K562 (cell line): ENCODE results near the gene CFDP1. TPM values are rescaled to one million over a fixed set of nuclear protein-coding genes. Genes with fewer than 3 reads are reported as not detected.

Experiments used
- ATAC-seq: fragments of 200-7000 bp; cut with Tn5 transposase; 3 replicates; pipeline ENCODE4 v1.9.1; 2020; ENCODE audit warnings: moderate library complexity
- BruUV-seq: library from RNA; stranded (reverse); fragments of 400-500 nt; replicated peaks from 2 replicates; lab custom pipeline; 2021; lab: Mats Ljungman, UMichigan
- CTCF ChIA-PET: fragments of 300-600 bp; formaldehyde crosslinking; extraction: SDS; loops from one replicate; lab custom pipeline; 2021; ENCODE audit warnings: low intra/inter-chr PET ratio; lab: Yijun Ruan, JAX
- POLR2A ChIA-PET: fragments of 300-600, 350-650 bp; sonication (Branson Sonifier 250); formaldehyde crosslinking; extraction: SDS; loops from one replicate; lab custom pipeline; 2021; ENCODE audit warnings: antibody characterized with exemption, inconsistent platforms; lab: Yijun Ruan, JAX
- DNase-seq, 4 experiments: peaks; one replicate each; pipeline versions ENCODE4 v3.0.0 to v3.0.0-alpha.2; 2011 to 2018; ENCODE audit warnings: low spot score in 3 of 4, mixed read lengths in 3 of 4; ENCODE audit errors: extremely low read depth in 1 of 4
- FAIRE-seq: peaks from 2 replicates; lab custom pipeline; 2011; peaks lifted over from hg19 to GRCh38; lab: Jason Lieb, UNC
- H2AFZ ChIP-seq: 2 replicates; pipeline ENCODE4 v1.6.0; 2011; ENCODE audit warnings: low read depth, low read length, control low read depth, inconsistent platforms
- H3K27ac ChIP-seq: fragments of 200-600 bp; 3 replicates; pipeline ENCODE4 v1.8.0; 2011; ENCODE audit warnings: low read depth, mild to moderate bottlenecking, control low read depth, inconsistent platforms, low read length, moderate library complexity, mixed read lengths; ENCODE audit errors: extremely low read depth
- H3K27me3 ChIP-seq, 2 experiments: fragments of 300-600 bp in 1 of 2; 2 replicates in 1 of 2; 3 replicates in 1 of 2; pipeline versions ENCODE4 v1.6.0 to v1.8.0; 2011; ENCODE audit warnings: inconsistent platforms in 2 of 2, low read length in 2 of 2, mild to moderate bottlenecking in 1 of 2, mixed read lengths in 1 of 2, moderate library complexity in 1 of 2; ENCODE audit not compliant: control insufficient read depth in 2 of 2, insufficient read depth in 2 of 2
- H3K36me3 ChIP-seq: fragments of 300-600 bp; 3 replicates; pipeline ENCODE4 v1.8.0; 2011; ENCODE audit warnings: mild to moderate bottlenecking, low read length, inconsistent platforms; ENCODE audit not compliant: control insufficient read depth, insufficient read depth
- H3K4me1 ChIP-seq, 2 experiments: fragments of 200-600 bp in 1 of 2; replicated peaks in 1 of 2; 2 replicates in 1 of 2; 3 replicates in 1 of 2; pipeline versions ENCODE4 v1.5.1 to v1.8.0; 2011; ENCODE audit warnings: inconsistent platforms in 2 of 2, low read length in 2 of 2, mild to moderate bottlenecking in 1 of 2, mixed read lengths in 1 of 2, moderate library complexity in 1 of 2; ENCODE audit not compliant: control insufficient read depth in 2 of 2, insufficient read depth in 2 of 2
- H3K4me2 ChIP-seq: 2 replicates; pipeline ENCODE4 v1.6.1; 2011; ENCODE audit warnings: low read length, control low read depth, inconsistent platforms, mixed read lengths; ENCODE audit not compliant: insufficient read depth
- H3K4me3 ChIP-seq: fragments of 200-600 bp; sonication (generic), shearing (Covaris generic); 2 replicates; pipeline ENCODE4 v1.5.1; 2016; ENCODE audit warnings: control low read depth, inconsistent platforms
- H3K79me2 ChIP-seq: fragments of 200-600 bp; 3 replicates; pipeline ENCODE4 v1.8.0; 2011; ENCODE audit warnings: low read length, inconsistent platforms; ENCODE audit not compliant: control insufficient read depth, insufficient read depth
- H3K9ac ChIP-seq, 2 experiments: 2 replicates each; pipeline versions ENCODE4 v1.6.0 to v1.6.1; 2011; ENCODE audit warnings: low read depth in 2 of 2, low read length in 2 of 2, control low read depth in 1 of 2, inconsistent platforms in 1 of 2, mild to moderate bottlenecking in 1 of 2, mixed read lengths in 1 of 2; ENCODE audit not compliant: insufficient read depth in 1 of 2
- H3K9me1 ChIP-seq: one replicate; pipeline ENCODE4 v1.6.0; 2011; ENCODE audit warnings: inconsistent platforms, mild to moderate bottlenecking, low read length, moderate library complexity; ENCODE audit not compliant: control insufficient read depth, insufficient read depth
- H3K9me3 ChIP-seq: replicated peaks from 2 replicates; pipeline ENCODE4 v1.5.1; 2011; ENCODE audit warnings: low read depth, low read length, inconsistent platforms; ENCODE audit not compliant: control insufficient read depth, insufficient read depth
- H4K20me1 ChIP-seq: replicated peaks from 2 replicates; pipeline ENCODE4 v1.6.1; 2011; ENCODE audit warnings: low read length, inconsistent platforms, mixed read lengths; ENCODE audit not compliant: control insufficient read depth, insufficient read depth
- ATF3 ChIP-seq, 2 experiments: fragments of 450-650 bp in 1 of 2; sonication (generic) in 1 of 2; formaldehyde crosslinking in 1 of 2; IDR thresholded peaks in 1 of 2; conservative IDR thresholded peaks in 1 of 2; 2 replicates each; pipeline versions ENCODE4 v1.6.1 to v1.8.1; 2016 to 2023; ENCODE audit warnings: mild to moderate bottlenecking in 2 of 2, moderate library complexity in 2 of 2, inconsistent platforms in 1 of 2, missing genetic modification reagents in 1 of 2
- ATF7 ChIP-seq: fragments of 450-650 bp; IDR thresholded peaks from 2 replicates; pipeline ENCODE4 v1.7.1; 2014; ENCODE audit warnings: mild to moderate bottlenecking, moderate library complexity
- PHF8 ChIP-seq: fragments of 200-600 bp; sonication (generic); IDR thresholded peaks from 2 replicates; pipeline ENCODE4 v1.6.1; 2012; ENCODE audit warnings: mixed run types, mild to moderate bottlenecking, inconsistent platforms, low read length, moderate library complexity, borderline replicate concordance
- WGBS: fragments of 100-300 bp; shearing (Covaris generic); methylation state at CpG from one replicate; pipeline ENCODE4 v1.1.6; 2016; ENCODE audit warnings: low coverage, mixed read lengths; ENCODE audit not compliant: insufficient coverage; ENCODE audit errors: missing lambda C conversion rate; 5-methylcytosine and 5-hydroxymethylcytosine counted together
- in situ Hi-C: fragments of 300-500 bp; cut with MboI; formaldehyde crosslinking; loops from 4 replicates; pipeline ENCODE4 v1.15.0; 2018; ENCODE audit warnings: inconsistent platforms, mixed read lengths
- intact Hi-C: fragments of 100-400 bp; cut with micrococcal nuclease; formaldehyde crosslinking; loops from 2 replicates; pipeline ENCODE4 v1.14.2; 2022
- polyA plus RNA-seq, 8 experiments: library from polyadenylated mRNA; depleted of rRNA in 4 of 8; stranded (reverse) in 5 of 8; unstranded in 3 of 8; fragments of >200 nt; fragmentation: Nextera tagmentation in 2 of 8; fragmentation: Illumina TruSeq in 1 of 8; extraction: Ambion mirVana in 2 of 8; extraction: Trizol in 1 of 8; gene quantifications; 2 replicates each; pipeline versions ENCODE4 v1.2.1 to v1.2.3, GENCODE V29; 2011 to 2014; ENCODE audit warnings: inconsistent platforms in 1 of 8, missing spikeins in 1 of 8
- total RNA-seq, 7 experiments: library from RNA; depleted of rRNA in 6 of 7; stranded (reverse); fragments of >200 nt in 6 of 7; fragmentation: Illumina TruSeq in 2 of 7; extraction: Trizol in 2 of 7; gene quantifications; 2 replicates each; pipeline versions ENCODE4 v1.2.1 to v1.2.3, GENCODE V29; 2011 to 2021; ENCODE audit warnings: low replicate concordance in 1 of 7

Gene CFDP1
- total and polyA plus RNA-seq, 9 of the 15 experiments (the other 6 are each of a cell fraction or from before 2014, with no cell fraction given) = 31.5 to 78.4 (median 61.7) TPM

- Histone ChIP-seq H3K27me3 (no peaks in the 10 kb centered on the region), H3K9ac (no peak overlapping the region; a peak in 1 of 4 replicates), H3K4me1 (peaks cover 4 to 8% of the 10 kb centered on the region in 2 experiments; a peak in 4 of 5 replicates), H4K20me1 (no peaks in the 10 kb centered on the region), H3K36me3 (no peaks in the 10 kb centered on the region)
- POLR2A ChIA-PET = interaction anchor here (0.6 to 1.9 kb wide), 3 partner anchors 9 to 200 kb away, joined by 3 to 12 read pairs (median 3); partner anchors contain the start of gene CFDP1
- ATAC-seq (no peak), FAIRE-seq (no peak)
- intact Hi-C loops = loop anchor here (1.0 to 5.0 kb wide), 2 partner anchors 11 to 41 kb away; partner anchors contain the start of gene TMEM170A
- TF ChIP-seq PHF8 = no peak
- TF ChIP-seq ATF3 (IDR thresholded peaks at IDR 0.05) = peak; percentile 42
- TF ChIP-seq ATF3 (CRISPR knock-in tag; conservative IDR thresholded peaks at IDR 0.05) = no peak
- peak; percentile 39; the same call in 1 of the 2 replicates for TF ChIP-seq ATF7
- TF ChIP-seq, all 486 proteins: peak for 2
- peak overlapping the region; percentile 29; the same call in 1 of the 3 replicates for H3K27ac ChIP-seq
- peaks cover 80% of the 10 kb centered on the region for H3K79me2 ChIP-seq
- WGBS = no CpG with 5 or more reads among the region's 1 CpG
- no peak for DNase-seq
- H2AFZ ChIP-seq = 0 out of 2 replicates have a peak overlapping the region, but pooled peaks have one; percentile 68
- in situ Hi-C loops = no loop called here
- no peaks in the 10 kb centered on the region for H3K9me3 ChIP-seq
- H3K4me3 ChIP-seq = no peak overlapping the region
- CTCF ChIA-PET = no interaction called here
- H3K9me1 ChIP-seq = no peaks in the 10 kb centered on the region
- no TSS peak for BruUV-seq
- no peak overlapping the region for H3K4me2 ChIP-seq
These were observed 11.5 kb downstream of the CFDP1 start for GRCh38 chr16:75421820-75422126.
